GM12878 (cell line): ENCODE results near the gene MARCHF9.

Experiments
- CTCF ChIP-seq, 3 experiments: IDR thresholded peaks in 2 of 3; conservative IDR thresholded peaks in 1 of 3; 2 replicates each; pipeline ENCODE4 v1.5.1; 2011; ENCODE audit warnings: low read depth in 3 of 3, low read length in 3 of 3, mild to moderate bottlenecking in 3 of 3, control low read depth in 2 of 3, moderate library complexity in 2 of 3, inconsistent platforms in 1 of 3, mixed read lengths in 1 of 3; ENCODE audit not compliant: control insufficient read depth in 2 of 3, insufficient read depth in 1 of 3; ENCODE audit errors: extremely low read depth in 1 of 3
- EZH2 ChIP-seq: IDR thresholded peaks from 2 replicates; pipeline ENCODE4 v1.6.1; 2012; ENCODE audit warnings: low read depth, mild to moderate bottlenecking, control low read depth, inconsistent platforms, low read length, borderline replicate concordance; ENCODE audit not compliant: control insufficient read depth
- MYC ChIP-seq: IDR thresholded peaks from 2 replicates; pipeline ENCODE4 v1.6.1; 2011; ENCODE audit warnings: mild to moderate bottlenecking, low read length, moderate library complexity, inconsistent platforms; ENCODE audit not compliant: insufficient read depth, insufficient replicate concordance, insufficient read length, severe bottlenecking
- SREBF1 ChIP-seq: IDR thresholded peaks from 2 replicates; pipeline ENCODE4 v1.6.1; 2012; ENCODE audit warnings: mild to moderate bottlenecking, low read length
- USF1 ChIP-seq: IDR thresholded peaks from 2 replicates; pipeline ENCODE4 v1.6.1; 2011; ENCODE audit warnings: borderline replicate concordance, low read depth, mild to moderate bottlenecking, moderate library complexity, mixed read lengths, low read length; ENCODE audit not compliant: insufficient read depth; ENCODE audit errors: extremely low read length
- ZZZ3 ChIP-seq: IDR thresholded peaks from 2 replicates; pipeline ENCODE4 v1.6.1; 2011; ENCODE audit warnings: low read depth; ENCODE audit not compliant: control insufficient read depth, insufficient read length

- TF ChIP-seq ZZZ3, result no peak
- no peak for TF ChIP-seq USF1
- TF ChIP-seq CTCF (IDR thresholded peaks at IDR 0.05 in 2 of 3, conservative IDR thresholded peaks at IDR 0.05 in 1 of 3; ENCODE audit: control insufficient read depth in 2 of 3, extremely low read depth in 1 of 3, insufficient read depth in 1 of 3, low read depth in 3 of 3, low read length in 3 of 3), result peak in 2 of 3 experiments; percentile 12 to 19; a peak in 3 of 6 replicates
- no peak for TF ChIP-seq EZH2
- TF ChIP-seq SREBF1, result no peak
- no peak for TF ChIP-seq MYC
Observed at GRCh38 chr12:57775563-57776246, 20.8 kb downstream of the MARCHF9 start.
